D721Med (cell line): ENCODE results near the gene LASP1NB.

Source experiments
- DNase-seq: peaks from one replicate; pipeline ENCODE4 v3.0.0; 2011; ENCODE audit warnings: low spot score; ENCODE audit not compliant: insufficient read length
- FAIRE-seq: peaks from 2 replicates; lab custom pipeline; 2011; peaks lifted over from hg19 to GRCh38; lab: Jason Lieb, UNC
- TF ChIP-seq, protein P1 (sequence below): IDR thresholded peaks from 2 replicates; pipeline ENCODE4 v1.5.1; 2012; ENCODE audit warnings: mild to moderate bottlenecking, control low read depth; ENCODE audit not compliant: insufficient read depth; ENCODE audit errors: missing control alignments

The LASP1NB gene

DNA sequence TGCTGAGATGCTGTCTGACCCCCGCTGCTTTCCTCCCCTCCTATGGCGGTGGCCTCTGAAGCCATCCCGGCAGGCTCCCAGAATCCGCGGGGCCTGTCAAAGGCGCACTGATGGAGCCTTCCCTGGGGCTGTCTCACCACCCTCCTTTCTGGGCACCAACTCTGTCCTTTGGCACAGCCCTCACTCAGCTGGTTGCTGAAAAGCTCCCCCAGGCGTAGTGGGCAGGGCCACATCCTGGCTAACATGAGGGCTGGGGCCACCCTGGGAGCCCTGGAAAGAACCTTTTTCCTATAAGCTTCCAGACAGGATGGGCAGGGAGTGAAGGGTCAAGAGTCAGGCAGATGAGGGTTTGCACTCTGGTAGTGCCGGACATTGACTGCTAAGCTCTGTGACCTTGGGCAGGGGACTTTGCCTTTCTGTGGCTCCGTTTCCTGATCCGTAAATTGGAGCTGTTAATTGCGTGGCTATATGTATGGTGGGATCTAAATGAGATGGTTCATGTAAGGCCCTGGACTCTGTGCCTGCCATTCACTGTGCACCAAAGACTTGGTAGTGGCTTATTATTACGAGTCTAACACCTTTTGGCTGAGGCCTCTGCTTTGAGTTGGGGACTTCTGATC, 27.6 kb upstream of the LASP1NB start:
- no peak for FAIRE-seq
- no peak for DNase-seq
- TF ChIP-seq, protein P1, sequence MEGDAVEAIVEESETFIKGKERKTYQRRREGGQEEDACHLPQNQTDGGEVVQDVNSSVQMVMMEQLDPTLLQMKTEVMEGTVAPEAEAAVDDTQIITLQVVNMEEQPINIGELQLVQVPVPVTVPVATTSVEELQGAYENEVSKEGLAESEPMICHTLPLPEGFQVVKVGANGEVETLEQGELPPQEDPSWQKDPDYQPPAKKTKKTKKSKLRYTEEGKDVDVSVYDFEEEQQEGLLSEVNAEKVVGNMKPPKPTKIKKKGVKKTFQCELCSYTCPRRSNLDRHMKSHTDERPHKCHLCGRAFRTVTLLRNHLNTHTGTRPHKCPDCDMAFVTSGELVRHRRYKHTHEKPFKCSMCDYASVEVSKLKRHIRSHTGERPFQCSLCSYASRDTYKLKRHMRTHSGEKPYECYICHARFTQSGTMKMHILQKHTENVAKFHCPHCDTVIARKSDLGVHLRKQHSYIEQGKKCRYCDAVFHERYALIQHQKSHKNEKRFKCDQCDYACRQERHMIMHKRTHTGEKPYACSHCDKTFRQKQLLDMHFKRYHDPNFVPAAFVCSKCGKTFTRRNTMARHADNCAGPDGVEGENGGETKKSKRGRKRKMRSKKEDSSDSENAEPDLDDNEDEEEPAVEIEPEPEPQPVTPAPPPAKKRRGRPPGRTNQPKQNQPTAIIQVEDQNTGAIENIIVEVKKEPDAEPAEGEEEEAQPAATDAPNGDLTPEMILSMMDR: no peak

DNA sequence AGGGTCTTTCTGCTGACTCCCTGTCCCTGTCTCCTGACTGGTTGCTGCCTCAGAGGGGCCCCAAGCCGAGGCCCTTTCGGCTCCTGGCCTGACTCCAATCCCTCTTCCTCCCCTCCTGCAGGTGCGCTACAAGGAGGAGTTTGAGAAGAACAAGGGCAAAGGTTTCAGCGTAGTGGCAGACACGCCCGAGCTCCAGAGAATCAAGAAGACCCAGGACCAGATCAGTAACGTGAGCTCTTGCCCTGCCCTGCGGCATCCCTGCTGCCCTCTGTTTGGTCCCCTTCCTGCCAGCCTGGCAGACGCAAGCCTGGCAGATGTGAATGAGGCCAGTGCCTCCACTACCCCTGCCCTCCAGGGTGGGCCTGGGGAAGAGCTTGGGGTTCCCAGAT, 27.1 kb upstream of the LASP1NB start:
- DNase-seq: no peak
- FAIRE-seq: no peak
- TF ChIP-seq, protein P1: no peak

DNA sequence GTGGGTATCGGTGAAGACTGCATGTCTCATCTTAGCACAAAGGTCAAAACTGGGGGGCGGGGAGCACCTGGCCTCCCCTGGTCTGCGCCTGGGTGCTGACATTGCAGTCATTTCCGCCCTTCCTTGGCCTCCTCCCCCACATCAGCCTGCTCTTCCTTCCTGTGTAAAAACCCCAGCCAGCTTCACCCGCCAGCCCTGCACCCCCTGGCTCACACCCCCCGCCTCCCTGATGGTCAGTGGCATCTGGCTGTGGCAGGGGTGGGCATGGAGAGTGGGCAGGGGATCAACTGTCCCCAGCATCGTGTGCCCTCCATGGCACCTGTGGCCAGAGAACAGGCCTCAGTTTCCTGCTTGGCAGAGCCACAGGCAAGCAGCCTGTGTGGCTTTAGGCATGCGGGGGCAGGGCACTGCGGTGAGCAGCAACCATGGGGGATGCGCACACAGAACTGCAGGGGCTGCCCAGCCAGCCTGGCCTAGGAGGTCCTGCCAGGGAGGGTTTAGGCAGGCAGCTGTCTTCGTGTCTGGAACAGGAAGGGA, 26.5 kb upstream of the LASP1NB start:
- no peak for FAIRE-seq

DNA sequence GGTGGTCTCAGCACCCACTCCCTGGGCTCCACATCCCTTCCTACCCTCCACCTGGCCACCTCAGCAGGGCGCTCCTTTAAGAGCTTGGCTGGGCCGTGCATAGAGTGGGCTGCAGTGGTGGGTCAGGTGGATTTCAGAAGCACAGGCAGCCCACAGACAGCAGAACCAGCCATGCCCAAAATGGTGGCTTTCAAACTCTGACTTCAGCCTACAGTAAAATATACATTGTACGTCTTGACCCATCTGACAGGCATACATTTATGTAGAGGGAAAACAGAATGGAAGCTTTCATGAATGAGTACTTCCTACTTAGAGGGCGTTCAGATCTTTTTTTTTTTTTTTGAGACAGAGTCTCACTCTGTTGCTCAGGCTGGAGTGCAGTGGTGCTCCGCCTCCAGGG, 26.0 kb upstream of the LASP1NB start:
- TF ChIP-seq, protein P1: no peak
- DNase-seq (no peak), FAIRE-seq (no peak)

More for the DNA sequence above, 26.5 kb upstream of the LASP1NB start:
- TF ChIP-seq, protein P1: no peak
- no peak for DNase-seq

DNA sequence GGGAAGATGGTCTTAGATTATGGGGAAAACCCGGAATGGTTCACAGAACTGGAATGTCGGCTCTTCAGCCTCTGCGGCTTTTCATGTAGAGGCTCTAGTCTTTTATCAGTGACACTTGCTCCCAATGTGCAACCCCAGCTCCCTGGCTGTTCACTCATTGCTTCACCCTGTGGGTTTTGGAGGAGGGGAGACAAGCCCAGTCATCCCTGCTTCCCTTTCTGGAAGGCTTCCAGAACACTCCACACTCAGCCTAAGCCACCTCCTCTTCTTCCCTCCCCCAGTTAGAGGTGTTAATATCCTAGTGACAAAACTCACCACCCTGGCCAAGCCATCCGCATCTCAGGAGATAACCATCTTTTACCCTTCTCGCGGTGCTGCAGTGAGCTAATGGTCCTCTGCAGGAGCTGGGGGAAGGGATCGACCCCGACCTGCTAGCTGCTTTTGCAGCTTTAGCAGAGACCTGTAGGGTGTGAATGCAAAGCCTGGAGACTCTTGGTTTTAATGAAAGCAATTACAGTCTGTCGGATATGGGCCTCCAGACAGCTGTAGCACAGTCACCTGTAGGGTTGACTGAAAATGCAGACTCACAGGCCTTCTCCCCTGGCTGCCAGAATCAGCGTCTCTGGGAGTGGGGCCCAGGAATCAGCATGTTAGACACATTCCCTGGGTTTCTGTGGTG, 24.3 kb upstream of the LASP1NB start:
- DNase-seq (no peak), FAIRE-seq (no peak)
- TF ChIP-seq, protein P1: no peak

DNA sequence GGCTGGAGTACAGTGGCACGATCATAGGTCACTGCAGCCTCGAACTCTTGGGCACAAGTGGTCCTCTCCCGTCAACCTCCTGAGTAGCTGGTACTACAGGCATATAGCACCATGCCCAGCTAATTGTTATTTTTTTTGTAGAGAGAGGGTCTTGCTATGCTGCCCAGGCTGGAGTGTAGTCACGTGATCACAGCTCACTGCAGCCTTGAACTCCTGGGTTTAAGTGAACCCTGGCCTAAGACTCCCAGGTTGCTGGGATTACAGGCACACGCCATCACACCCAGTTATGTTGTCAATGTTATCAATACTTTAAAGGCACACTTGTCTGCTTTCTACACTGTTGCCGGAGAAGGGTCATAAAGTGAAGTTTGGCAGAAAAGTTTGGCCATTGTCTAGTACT, 22.0 kb upstream of the LASP1NB start:
- TF ChIP-seq, protein P1: no peak
- FAIRE-seq: no peak
- DNase-seq: no peak

DNA sequence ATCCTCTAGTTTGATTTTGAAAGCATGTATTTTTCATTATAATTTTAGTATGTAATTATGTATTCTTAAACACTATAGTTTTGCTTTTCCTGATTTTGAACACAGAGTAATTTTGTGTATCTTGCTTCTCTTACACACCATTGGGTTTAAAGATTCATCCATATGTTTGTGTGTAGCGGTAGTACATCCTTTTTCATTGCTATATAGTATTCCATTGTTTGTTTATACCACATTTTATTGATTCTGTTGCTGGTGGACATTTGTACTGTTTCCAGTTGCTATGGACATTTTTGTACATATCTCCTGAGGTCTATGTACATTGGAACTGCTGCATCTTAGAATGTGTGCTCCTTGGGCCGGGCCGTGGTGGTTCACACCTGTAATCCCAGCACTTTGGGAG, 20.5 kb upstream of the LASP1NB start:
- FAIRE-seq (no peak), DNase-seq (no peak)
- TF ChIP-seq, protein P1: no peak
